Measurements from ENCODE around the gene FCRL5. TPM values are rescaled to one million over a fixed set of nuclear protein-coding genes. Genes with fewer than 3 reads are reported as not detected.
A peak's percentile ranks its signal among the peaks of the same experiment; 100 is the strongest.

Gene FCRL5
- total and polyA plus RNA-seq, 10 of the 15 experiments (the other 5 are each of a cell fraction or from before 2014, with no cell fraction given): 1.1 to 136 (median 7.0) TPM

DNA sequence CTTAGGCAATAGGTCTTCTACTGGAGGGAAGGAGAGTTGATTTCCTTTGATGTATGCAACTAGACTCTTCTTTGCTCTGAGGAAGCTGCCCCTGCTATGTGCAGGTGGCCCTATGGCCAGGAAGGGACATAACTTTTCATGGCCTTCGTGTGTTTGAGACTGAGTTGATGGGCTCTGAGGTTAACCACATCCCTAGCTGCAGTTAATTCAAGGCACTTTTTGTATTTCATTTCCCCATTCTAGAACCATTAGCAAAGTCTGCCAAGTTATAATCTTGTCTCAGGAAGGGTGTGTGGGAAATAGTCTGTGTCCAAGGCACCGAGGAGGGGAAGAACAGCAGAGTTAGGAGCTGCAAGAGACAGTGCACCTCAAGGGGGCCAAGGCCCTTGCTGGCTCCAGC lies 43.0 kb upstream of the FCRL5 start (continued):
- TF ChIP-seq RCOR1 (conservative IDR thresholded peaks at IDR 0.05; ENCODE audit: low read depth, low read length): no peak
- TF ChIP-seq EP300 (IDR thresholded peaks at IDR 0.05; ENCODE audit: borderline replicate concordance in 1 of 2, control insufficient read depth in 1 of 2, low read depth in 2 of 2, low read length in 2 of 2): peak; percentile 84 to 91
- TF ChIP-seq HDAC6 (IDR thresholded peaks at IDR 0.05; ENCODE audit: unreplicated experiment): no peak
- TF ChIP-seq, protein P1, sequence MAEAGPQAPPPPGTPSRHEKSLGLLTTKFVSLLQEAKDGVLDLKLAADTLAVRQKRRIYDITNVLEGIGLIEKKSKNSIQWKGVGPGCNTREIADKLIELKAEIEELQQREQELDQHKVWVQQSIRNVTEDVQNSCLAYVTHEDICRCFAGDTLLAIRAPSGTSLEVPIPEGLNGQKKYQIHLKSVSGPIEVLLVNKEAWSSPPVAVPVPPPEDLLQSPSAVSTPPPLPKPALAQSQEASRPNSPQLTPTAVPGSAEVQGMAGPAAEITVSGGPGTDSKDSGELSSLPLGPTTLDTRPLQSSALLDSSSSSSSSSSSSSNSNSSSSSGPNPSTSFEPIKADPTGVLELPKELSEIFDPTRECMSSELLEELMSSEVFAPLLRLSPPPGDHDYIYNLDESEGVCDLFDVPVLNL (IDR thresholded peaks at IDR 0.05; ENCODE audit: low read depth, low read length): no peak
- TF ChIP-seq, protein P2, sequence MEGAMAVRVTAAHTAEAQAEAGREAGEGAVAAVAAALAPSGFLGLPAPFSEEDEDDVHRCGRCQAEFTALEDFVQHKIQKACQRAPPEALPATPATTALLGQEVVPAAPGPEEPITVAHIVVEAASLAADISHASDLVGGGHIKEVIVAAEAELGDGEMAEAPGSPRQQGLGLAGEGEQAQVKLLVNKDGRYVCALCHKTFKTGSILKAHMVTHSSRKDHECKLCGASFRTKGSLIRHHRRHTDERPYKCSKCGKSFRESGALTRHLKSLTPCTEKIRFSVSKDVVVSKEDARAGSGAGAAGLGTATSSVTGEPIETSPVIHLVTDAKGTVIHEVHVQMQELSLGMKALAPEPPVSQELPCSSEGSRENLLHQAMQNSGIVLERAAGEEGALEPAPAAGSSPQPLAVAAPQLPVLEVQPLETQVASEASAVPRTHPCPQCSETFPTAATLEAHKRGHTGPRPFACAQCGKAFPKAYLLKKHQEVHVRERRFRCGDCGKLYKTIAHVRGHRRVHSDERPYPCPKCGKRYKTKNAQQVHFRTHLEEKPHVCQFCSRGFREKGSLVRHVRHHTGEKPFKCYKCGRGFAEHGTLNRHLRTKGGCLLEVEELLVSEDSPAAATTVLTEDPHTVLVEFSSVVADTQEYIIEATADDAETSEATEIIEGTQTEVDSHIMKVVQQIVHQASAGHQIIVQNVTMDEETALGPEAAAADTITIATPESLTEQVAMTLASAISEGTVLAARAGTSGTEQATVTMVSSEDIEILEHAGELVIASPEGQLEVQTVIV (IDR thresholded peaks at IDR 0.05; ENCODE audit: borderline replicate concordance, partially characterized antibody): no peak
- TF ChIP-seq CHD1 (IDR thresholded peaks at IDR 0.05; ENCODE audit: low read depth, low read length): no peak
- TF ChIP-seq, protein P3, sequence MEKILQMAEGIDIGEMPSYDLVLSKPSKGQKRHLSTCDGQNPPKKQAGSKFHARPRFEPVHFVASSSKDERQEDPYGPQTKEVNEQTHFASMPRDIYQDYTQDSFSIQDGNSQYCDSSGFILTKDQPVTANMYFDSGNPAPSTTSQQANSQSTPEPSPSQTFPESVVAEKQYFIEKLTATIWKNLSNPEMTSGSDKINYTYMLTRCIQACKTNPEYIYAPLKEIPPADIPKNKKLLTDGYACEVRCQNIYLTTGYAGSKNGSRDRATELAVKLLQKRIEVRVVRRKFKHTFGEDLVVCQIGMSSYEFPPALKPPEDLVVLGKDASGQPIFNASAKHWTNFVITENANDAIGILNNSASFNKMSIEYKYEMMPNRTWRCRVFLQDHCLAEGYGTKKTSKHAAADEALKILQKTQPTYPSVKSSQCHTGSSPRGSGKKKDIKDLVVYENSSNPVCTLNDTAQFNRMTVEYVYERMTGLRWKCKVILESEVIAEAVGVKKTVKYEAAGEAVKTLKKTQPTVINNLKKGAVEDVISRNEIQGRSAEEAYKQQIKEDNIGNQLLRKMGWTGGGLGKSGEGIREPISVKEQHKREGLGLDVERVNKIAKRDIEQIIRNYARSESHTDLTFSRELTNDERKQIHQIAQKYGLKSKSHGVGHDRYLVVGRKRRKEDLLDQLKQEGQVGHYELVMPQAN (conservative IDR thresholded peaks at IDR 0.05): no peak
- no peak for TF ChIP-seq RFX5 (IDR thresholded peaks at IDR 0.05; ENCODE audit: low read depth, low read length)
- no peak for TF ChIP-seq LARP7 (IDR thresholded peaks at IDR 0.05)
- TF ChIP-seq STAT3 (IDR thresholded peaks at IDR 0.05; ENCODE audit: low read depth, low read length): no peak
- TF ChIP-seq POLR2A (IDR thresholded peaks at IDR 0.05; ENCODE audit: low read depth, low read length): no peak
- TF ChIP-seq, protein P4, sequence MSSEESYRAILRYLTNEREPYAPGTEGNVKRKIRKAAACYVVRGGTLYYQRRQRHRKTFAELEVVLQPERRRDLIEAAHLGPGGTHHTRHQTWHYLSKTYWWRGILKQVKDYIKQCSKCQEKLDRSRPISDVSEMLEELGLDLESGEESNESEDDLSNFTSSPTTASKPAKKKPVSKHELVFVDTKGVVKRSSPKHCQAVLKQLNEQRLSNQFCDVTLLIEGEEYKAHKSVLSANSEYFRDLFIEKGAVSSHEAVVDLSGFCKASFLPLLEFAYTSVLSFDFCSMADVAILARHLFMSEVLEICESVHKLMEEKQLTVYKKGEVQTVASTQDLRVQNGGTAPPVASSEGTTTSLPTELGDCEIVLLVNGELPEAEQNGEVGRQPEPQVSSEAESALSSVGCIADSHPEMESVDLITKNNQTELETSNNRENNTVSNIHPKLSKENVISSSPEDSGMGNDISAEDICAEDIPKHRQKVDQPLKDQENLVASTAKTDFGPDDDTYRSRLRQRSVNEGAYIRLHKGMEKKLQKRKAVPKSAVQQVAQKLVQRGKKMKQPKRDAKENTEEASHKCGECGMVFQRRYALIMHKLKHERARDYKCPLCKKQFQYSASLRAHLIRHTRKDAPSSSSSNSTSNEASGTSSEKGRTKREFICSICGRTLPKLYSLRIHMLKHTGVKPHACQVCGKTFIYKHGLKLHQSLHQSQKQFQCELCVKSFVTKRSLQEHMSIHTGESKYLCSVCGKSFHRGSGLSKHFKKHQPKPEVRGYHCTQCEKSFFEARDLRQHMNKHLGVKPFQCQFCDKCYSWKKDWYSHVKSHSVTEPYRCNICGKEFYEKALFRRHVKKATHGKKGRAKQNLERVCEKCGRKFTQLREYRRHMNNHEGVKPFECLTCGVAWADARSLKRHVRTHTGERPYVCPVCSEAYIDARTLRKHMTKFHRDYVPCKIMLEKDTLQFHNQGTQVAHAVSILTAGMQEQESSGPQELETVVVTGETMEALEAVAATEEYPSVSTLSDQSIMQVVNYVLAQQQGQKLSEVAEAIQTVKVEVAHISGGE (CRISPR knock-in tag; IDR thresholded peaks at IDR 0.05): no peak
- peak; percentile 91 to 92 for TF ChIP-seq IKZF2 (IDR thresholded peaks at IDR 0.05)
- TF ChIP-seq RELA (IDR thresholded peaks at IDR 0.05; ENCODE audit: borderline replicate concordance, partially characterized antibody): no peak
- TF ChIP-seq HDGF (IDR thresholded peaks at IDR 0.05): no peak
- no peak for TF ChIP-seq CHD4 (IDR thresholded peaks at IDR 0.05)
- no peak for TF ChIP-seq RAD51 (IDR thresholded peaks at IDR 0.05)
- TF ChIP-seq, protein P5, sequence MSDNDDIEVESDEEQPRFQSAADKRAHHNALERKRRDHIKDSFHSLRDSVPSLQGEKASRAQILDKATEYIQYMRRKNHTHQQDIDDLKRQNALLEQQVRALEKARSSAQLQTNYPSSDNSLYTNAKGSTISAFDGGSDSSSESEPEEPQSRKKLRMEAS (IDR thresholded peaks at IDR 0.05; ENCODE audit: low read depth, low read length): no peak
- TF ChIP-seq, protein P6, sequence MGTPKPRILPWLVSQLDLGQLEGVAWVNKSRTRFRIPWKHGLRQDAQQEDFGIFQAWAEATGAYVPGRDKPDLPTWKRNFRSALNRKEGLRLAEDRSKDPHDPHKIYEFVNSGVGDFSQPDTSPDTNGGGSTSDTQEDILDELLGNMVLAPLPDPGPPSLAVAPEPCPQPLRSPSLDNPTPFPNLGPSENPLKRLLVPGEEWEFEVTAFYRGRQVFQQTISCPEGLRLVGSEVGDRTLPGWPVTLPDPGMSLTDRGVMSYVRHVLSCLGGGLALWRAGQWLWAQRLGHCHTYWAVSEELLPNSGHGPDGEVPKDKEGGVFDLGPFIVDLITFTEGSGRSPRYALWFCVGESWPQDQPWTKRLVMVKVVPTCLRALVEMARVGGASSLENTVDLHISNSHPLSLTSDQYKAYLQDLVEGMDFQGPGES (IDR thresholded peaks at IDR 0.05): no peak
- TF ChIP-seq PAX5 (IDR thresholded peaks at IDR 0.05; ENCODE audit: borderline replicate concordance, low read depth, low read length): peak; percentile 90; the same call in 1 of the 2 replicates
- TF ChIP-seq SPI1 (IDR thresholded peaks at IDR 0.05; ENCODE audit: borderline replicate concordance, insufficient read depth, low read depth, low read length): peak; percentile 95

All from GM12878 (cell line).